NCI-H2107 treated with DMSO at 0.1 percent for 48 hours (cell line): ENCODE measurements around the gene TYK2.
"Not testable (repeated sequence)": the region's sequence is repeated elsewhere in the genome, so short reads cannot be mapped to it uniquely, and the experiment has no call there.

Experiments
- DNase-seq: peaks from one replicate; lab custom pipeline; 2025; ENCODE audit not compliant: unreplicated experiment; lab: John Stamatoyannopoulos, UW

The TYK2 gene

DNA sequence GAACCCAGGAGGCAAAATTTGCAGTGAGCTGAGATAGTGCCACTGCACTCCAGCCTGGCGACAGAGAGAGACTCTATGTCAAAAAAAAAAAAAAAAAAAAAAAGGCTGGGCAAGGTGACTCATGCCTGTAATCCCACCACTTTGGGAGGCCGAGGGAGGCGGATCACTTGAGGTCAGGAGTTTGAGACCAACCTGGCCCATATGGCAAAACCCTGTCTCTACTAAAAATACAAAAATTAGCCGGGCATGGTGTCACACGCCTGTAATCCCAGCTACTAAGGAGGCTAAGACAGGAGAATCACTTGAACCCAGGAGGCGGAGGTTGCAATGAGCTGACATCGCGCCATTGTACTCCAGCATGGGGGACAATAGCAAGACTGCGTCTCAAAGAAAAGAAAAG, 43.6 kb downstream of the TYK2 start:
- DNase-seq, result not testable (repeated sequence)

DNA sequence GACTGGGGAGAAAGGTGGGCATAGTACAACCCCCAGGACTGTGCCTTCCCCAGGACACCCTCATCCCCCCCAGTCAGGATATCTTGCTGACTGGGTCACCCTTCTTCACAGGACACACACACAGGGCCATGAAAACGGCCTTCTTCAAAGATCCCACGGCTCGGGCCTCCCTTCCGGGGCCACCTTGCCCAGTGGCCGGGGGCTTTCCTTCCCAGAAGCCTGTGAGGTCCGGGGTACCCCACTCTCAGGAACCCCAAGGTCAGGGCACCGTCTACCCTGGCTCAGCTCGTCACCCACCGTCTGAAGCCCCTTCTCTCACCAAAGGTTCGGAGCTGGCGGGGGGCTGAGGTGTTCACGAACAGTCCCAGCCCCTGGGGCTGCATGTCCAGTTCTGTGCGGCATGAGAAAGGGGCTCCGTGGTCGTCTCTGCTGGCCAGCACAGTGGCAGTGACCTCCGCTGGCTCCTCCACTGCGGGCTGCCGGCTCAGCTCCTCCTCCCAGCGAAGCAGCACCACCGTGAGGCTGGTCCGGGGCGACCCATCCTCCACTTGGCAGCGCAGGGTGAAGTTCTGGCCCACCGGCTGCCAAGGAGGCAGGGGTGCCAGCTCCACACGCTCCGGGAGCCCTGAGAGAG, 44.9 kb downstream of the TYK2 start:
- no peak for DNase-seq

DNA sequence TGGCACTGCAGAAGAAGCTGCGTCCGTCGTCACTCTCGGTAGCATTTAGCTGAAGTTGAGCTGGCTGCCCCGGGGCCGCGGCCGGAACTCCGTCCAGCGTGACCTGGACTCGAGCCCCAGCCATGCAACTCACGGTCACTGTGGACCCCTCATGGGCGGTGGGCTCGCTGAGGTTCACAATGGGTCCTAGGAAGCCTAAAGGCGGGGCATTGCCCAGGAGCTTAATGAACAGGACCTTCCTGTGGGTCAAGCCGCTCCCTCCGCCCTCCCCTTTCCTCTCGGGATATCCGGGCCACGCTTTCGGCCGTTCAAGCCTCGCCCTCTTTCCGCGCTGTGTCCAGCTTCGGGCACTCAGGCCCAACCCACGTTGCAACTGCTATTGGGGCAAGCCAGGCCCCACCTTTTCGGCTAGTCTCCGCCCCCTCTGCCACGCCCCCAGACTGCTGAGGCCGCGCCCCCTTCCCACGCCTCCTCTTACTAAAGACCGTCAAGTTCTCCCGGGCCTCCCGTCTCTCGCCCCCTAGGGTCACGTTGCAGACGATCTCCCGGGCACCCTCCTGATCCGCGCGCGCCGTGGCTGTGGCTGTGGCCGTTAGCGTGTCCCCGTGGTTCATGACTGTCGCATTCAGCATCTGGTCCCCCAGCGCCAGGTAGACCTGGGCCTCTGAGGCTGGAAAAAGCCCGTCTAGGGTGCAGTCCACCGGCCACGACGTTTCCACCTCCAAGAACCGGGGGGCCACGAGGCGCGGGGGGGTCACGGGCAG, 45.6 kb downstream of the TYK2 start:
- DNase-seq, result no peak

DNA sequence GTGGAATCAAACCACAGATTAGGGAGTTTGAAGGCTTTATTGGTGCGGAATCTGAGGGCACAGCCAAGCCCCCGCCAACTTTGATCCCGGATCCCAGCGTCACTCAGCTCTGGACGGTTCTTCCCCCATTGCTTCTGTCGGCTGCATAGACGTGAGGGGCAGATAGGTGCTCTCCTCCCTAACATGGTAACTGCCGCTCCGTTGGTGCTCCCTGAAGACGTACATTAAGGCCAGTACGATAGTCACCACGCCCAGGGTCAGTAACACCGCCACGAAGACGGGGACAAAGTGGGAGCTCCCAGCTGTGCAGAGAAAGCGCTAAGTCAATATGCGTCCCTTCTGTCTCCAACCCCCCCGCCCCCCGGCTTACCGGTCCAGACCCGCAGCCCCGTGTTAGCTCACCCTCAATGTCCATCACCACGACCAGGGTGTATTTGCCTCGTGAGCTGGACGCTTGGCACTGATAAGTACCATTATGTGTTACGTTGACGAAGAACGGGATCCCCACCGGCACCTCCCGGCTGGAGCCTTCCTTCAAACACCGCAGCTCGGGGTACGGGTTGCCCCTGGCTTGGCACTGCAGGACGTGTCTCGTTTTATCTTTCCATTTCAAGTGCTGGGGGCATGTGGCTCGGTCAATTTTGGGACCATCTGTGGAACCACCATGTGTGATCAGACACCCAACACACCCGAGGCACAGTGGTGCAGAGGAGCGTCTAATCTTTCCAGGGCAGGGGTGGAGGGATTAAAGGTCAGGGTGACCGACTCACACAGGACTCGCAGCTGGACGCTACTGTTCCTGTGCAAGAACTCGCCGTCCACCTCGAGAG, 46.4 kb downstream of the TYK2 start:
- no peak for DNase-seq

DNA sequence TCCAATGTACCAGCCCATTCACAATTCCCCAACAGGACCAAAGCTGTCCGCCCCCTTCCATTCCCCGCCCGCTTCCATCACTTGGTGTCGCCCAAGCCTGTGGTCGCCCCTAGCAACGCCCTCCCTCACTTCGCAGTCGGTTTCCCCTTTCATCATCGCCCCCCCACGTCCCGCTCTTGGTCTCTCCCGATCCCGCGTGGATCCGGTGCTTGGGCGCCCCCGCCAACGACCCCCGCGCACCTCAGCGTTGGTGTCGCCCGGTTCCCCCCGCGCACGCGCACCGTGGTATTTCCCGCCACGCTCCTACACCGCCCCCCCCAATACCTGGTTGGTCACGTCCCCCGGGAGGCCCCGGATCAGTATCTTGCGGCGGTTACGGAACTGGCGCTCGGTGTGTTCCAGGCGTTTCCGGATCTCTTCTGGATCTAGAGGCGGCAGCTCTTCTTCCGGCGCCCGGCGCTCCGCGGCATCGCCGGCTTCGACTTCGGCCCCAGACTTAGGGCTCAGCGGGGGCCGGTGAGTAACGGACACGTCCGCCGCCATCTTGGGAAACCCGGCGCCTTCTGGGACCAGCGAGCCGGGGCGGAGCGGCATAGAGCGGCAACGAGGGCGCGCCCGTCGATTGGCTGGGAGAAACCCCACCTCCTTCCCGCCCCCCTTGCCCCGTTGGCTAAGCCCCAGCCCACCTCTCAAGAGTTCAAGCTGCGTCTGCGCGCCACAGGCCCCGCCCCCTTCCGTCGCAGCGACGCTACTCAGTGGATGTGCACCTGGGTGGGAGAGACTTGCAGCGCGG, 47.2 kb downstream of the TYK2 start, which contains the start of gene RAVER1:
Gene RAVER1, minus strand, starts transcription at position 565 of the 793 bp plus-strand sequence. Its CDS starts 22 bp downstream, at position 543.
- peak; percentile 83 for DNase-seq

DNA sequence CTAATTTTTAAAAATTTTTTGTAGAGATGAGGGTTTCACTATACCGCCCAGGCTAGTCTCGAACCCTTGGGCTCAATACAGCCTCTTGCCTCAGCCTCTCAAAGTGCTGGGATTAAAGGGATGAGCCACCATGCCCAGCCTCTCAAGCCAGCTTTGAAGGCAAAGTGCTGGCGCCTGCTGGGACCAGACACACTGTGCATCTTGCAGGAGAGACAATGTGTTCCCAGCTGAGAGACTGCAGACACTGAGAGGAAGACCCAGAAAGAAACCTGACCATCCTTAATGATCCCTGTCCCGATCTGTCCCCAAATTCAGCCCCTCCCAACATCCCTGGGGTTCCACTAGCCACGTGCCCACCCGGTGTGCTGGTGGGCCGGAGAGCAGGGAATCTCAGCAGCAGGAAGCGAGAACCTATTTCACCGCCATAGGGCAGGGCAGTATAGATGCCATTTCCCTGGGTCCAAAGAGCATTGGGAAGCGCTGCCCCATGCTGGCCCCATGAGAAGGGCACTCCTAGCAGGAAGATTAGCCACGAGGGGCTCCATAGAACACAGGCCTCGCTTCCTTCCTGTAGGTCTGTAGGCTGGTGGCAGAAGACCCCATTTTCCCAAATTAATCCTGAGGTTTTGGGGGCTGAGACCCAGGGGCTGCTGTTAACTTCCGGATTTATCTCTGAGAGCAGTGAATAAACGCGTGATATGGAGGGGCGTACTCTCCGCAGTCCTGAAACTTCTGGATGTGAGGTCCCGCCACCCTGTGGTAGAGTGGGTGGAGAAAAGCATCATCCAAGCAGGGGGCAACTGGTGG, 48.0 kb downstream of the TYK2 start:
- DNase-seq, result no peak

DNA sequence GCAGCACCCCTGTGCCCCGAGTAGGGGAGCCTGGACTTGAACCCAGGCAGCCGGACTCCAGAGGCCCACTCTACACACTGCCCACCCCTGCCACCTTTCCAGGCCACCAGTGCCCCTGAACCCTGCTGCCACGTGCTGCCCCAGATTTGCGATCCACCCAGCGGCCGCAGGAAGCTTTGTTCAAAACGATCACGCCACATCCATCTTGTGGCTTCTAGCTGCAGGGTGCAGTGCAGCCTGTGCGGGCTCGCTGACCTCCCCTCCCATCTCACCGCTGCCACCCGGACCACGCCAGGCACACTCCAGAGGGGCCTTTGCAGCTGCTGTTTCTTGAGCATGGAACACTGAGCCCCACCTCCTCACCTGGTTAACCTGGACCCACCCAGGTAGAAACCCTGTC, 50.8 kb downstream of the TYK2 start:
- DNase-seq, result no peak

DNA sequence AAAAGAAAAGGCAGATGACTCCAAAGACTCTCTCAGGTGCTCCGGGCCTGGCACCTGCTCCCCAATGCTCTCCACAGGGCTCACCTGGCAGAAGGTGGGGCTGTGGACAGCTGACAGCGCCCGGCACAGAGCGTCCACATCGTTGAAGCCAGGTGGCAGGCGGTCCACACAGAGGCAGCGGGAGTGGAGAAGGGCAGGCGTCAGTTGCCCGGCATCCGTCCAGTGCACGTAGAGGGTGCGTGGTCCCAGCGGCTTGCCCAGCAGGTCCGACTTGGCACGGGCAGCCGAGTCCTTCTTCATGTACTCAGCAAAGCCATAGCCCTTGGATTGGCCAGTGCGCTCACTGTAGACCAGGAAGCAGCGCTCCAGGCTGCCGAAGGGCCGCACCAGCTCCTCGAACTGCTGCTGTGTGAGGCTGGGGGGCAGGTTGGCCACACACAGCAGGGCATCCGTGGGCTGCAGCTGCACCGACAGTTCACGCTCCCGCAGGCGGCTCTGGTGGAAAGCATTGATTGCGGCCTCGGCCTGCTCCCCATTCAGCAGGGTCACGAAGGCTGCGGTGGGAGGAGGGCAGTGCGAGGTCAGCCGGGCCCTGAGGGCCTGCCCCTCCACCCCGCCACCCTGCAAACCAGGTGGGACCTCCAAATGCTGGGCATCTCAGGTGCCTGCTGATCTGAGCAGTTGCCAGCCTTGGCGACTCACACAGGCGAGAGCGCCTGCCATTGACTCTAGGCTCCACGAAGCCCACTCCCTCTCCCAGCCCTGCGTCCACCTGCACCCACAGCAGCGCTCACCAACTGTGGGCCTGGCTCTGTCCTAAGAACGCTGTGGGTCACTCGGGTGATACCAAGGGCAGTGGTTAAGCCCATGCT, 51.6 kb downstream of the TYK2 start:
- no peak for DNase-seq

DNA sequence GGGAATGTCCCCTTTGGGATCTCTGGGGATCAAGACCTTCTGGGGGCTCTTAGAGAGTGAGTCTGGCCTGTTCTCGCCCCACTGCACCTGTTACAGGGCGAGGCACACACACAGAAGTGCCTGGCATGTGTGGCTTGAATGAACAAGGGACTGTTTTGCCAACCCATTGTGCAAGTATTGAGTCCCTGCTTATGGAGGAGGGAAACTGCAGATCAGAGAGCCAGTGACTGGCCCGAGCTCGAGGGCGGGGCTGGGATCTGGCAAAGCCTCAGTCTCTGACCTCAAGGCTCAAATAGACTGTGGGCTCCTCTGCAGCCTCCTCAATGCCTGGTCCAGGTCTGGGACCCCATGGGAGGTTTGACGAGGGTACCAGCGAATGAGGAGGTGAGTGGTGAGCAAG, 52.6 kb downstream of the TYK2 start:
- DNase-seq, result no peak

DNA sequence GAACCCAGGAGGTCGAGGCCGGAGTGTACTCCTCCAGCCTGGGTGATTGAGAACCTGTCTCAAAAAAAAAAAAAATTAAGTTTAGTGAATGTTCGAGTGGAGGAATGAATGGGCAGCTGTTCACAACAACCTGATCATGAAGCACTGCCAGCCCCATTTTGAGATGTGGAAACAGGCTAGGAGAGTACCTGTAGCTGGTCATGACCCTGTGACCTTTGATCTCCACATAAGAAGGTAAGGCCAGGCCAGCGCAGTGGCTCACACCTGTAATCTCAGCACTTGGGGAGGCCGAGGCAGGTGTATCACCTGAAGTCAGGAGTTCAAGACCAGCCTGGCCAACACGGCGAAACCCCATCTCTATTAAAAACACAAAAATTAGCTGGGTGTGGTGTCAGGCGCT, 54.6 kb downstream of the TYK2 start:
- DNase-seq, result no peak

DNA sequence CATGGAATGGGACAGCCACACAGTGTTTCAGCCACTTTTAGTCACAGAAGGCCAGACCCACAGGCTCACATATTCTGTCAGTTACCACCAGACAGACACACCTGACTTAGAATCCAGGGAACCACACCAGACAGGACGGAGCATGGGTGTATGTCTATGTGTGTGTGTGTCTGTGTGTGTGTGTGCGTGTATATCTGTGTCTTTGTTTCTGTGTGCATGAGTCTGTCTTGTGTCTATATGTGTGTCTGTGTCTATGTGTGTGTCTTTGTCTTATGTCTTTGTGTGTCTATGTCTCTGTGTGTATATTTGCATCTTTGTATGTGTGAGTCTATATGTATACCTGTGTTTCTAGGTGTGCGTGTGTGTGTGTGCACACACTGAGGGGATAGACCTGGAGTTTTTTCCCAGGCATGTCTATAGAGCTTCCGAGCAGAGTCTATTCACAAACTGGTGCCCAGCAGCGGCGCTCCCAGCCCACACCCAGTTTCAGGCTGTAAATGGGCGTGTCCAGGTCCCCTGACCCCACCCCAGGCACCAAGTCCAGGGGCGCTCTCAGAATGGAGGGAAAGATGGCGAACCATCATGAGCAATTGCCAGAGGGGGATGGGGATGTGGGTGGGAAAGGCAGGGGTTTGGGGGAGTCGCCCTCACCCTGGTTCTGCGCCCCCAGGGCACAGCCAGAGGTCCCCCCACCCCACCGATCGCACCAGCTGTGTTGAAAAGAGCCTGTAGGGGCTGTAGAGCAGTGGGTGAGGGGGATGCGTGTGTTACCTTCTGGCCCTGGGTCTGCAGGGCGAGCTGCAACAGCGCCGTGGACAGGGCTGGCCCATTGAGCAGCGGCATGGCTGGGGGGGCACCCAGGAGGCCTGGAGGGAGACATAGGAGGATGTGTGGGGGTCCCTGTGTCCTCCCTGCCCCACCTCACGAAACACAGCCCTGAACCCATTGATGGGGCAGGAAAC, 58.2 kb downstream of the TYK2 start:
- DNase-seq, result no peak

DNA sequence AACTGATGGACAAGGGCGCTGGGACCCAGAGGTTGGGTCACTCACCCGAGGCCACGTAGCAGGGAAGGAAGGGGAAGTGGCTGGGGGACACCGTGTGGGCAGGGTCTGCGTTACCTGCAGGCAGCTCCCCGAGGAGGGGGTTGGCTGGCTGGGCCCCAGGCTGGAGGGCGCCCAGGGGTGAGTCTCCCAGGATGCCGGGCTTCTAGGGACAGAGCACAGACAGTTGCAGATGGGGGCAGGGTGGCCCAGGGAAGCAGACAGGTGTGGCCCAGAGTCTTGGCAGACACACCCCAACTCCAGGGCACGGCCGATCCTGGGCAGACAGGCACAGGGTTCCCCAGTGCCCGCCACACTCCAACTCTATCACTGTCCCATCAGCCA, 59.0 kb downstream of the TYK2 start:
- no peak for DNase-seq

DNA sequence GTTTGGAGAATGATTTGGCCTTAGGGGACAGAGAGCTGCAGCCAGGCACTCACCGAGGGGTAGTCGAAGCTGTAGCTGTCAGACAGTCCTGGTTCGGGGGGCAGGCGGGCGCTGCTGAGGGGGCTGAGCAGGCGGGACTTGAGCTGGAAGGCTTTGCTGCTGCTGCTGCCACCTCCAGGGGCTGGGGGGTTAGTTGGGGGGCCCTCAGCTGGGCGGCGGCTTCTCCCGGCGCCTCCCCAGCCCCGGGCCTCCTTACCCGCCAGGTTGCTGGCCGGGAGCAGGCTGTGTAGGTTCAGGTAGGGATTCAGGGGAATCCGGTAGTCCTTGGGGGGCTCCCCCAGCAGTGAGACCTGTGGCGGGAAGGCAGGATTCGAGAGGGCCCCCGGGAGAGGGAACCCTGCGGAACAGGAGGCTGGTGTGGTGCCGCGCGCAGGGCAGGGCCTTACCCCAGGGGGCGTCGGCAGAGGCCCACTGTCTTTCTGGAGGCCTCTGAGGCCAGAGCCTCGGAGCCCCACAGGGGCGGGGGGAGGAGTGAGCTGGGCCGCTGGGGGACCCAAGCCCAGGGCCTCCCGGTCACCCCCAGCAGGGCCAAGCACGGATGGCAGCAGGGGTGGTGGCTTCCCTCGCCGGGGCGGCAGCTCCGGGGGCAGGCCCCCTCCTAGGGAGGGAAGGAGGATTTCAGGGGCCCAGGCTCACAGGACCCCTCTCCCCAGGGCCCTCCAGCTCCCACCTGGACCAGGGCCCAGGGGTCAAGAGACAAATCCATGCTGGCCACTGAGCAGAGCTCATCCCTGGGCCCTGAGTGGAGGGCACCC, 59.6 kb downstream of the TYK2 start:
- no peak for DNase-seq

DNA sequence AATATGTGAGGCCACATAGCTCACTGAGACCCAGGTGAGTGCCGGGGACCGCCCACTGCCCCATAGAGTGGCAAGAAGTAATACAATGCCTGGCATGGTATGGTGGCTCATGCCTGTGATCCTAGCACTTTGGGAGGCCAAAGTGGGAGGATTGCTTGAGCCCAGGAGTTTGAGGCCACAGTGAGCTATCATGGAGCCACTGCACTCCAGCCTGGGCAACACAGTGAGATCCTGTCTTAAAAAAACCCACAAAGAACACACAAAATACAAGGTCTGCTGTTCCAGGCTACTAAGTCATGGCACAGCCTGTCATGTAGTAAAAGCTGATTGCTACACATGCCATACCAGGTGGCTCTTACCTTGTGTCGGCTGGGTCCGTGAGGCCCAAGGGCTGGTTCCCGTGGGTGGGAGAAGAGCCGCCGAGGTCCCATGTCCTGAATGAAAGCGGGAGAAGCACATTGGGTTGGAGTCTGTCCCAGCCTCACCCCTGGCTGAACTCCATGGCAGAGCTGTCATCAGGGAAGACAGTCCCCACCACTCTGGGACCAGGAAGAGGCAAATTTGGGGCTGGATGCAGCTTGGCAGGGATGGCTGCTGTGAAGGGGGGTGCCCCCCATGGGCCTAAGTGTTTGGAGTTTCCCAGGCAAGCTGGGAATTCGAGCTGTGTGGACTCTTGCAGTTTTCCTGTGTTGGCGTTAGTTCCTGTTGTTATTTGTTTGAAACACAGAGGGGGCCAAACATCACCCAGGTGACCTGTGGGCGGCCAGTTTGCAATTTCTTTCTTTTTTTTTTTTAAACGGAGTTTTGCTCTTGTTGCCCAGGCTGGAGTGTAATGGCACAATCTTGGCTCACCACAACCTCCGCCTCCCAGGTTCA, 61.3 kb downstream of the TYK2 start:
- no peak for DNase-seq

DNA sequence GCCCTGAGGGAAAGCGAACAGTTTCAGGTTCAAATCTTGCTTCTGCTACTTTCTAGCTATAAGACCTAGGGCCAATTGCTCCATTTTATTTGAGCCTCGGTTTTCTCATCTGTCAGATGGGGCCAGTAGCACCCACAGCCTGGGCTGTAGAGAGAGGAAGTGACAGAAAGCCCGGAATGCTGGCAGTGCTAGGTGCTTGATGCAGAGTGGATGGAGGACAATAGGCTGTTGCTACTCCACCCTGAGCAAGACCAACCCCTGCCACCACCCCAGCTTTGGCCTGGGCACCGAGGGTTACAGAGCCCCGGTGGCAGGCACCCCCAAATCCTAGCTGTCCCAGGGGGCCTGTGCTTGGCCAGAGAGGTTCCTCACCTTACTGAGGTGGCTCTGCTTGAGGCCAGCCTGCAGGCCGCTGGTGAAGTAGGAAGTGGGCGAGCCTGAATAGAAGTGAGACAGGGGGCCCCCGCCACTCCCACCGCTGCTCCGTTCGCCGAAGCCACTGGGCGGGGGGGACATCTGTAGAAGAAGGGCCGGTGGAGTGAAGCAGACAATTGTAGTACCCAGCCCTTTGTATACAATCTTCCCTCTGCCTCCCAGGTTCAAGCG, 62.4 kb downstream of the TYK2 start:
- no peak for DNase-seq
